Adipocyte (in vitro differentiated cells): ENCODE results near the gene GOLGA8A.
"Not testable (repeated sequence)": the region's sequence is repeated elsewhere in the genome, so short reads cannot be mapped to it uniquely, and the experiment has no call there.

ENCODE experiments used
- DNase-seq: peaks from one replicate; pipeline ENCODE4 v3.0.0-alpha.2; 2015; ENCODE audit warnings: low read depth
- H3K27me3 ChIP-seq: replicated peaks from 2 replicates; pipeline ENCODE4 v1.7.0; 2013; ENCODE audit warnings: mild to moderate bottlenecking, low read length, moderate library complexity; ENCODE audit not compliant: control insufficient read depth, insufficient read depth
- H3K36me3 ChIP-seq: 2 replicates; pipeline ENCODE4 v1.7.0; 2013; ENCODE audit warnings: low read length, mild to moderate bottlenecking, moderate library complexity; ENCODE audit not compliant: control insufficient read depth, insufficient read depth, severe bottlenecking
- H3K4me1 ChIP-seq: 2 replicates; pipeline ENCODE4 v1.7.0; 2013; ENCODE audit warnings: mild to moderate bottlenecking, low read length, moderate library complexity; ENCODE audit not compliant: control insufficient read depth, insufficient read depth
- H3K4me3 ChIP-seq: 2 replicates; pipeline ENCODE4 v1.7.0; 2013; ENCODE audit warnings: mild to moderate bottlenecking, low read length, moderate library complexity
- H3K9ac ChIP-seq: 2 replicates; pipeline ENCODE4 v1.7.0; 2013; ENCODE audit warnings: mild to moderate bottlenecking, low read length, moderate library complexity
- H3K9me3 ChIP-seq: 2 replicates; pipeline ENCODE4 v1.7.0; 2013; ENCODE audit warnings: mild to moderate bottlenecking, low read length, moderate library complexity; ENCODE audit not compliant: control insufficient read depth

GOLGA8A gene

GRCh38 chr15:34408973-34409372 is 28.6 kb downstream of the GOLGA8A start:
- not testable (repeated sequence) for H3K27me3 ChIP-seq, H3K9me3 ChIP-seq, H3K9ac ChIP-seq, H3K4me1 ChIP-seq, H3K36me3 ChIP-seq, H3K4me3 ChIP-seq, DNase-seq

GRCh38 chr15:34403899-34404298 is 33.7 kb downstream of the GOLGA8A start:
- not testable (repeated sequence) for H3K4me1 ChIP-seq, H3K27me3 ChIP-seq, H3K9ac ChIP-seq, H3K4me3 ChIP-seq, DNase-seq, H3K9me3 ChIP-seq, H3K36me3 ChIP-seq

GRCh38 chr15:34403160-34403598 is 34.4 kb downstream of the GOLGA8A start:
- not testable (repeated sequence) for H3K36me3 ChIP-seq

GRCh38 chr15:34397637-34398259 is 39.9 kb downstream of the GOLGA8A start:
- not testable (repeated sequence) for DNase-seq, H3K4me3 ChIP-seq, H3K36me3 ChIP-seq, H3K27me3 ChIP-seq, H3K4me1 ChIP-seq, H3K9me3 ChIP-seq, H3K9ac ChIP-seq

More at GRCh38 chr15:34403160-34403598, 34.4 kb downstream of the GOLGA8A start:
- H3K4me1 ChIP-seq, H3K4me3 ChIP-seq, H3K9me3 ChIP-seq, H3K27me3 ChIP-seq, H3K9ac ChIP-seq, DNase-seq: not testable (repeated sequence)

GRCh38 chr15:34392981-34393380 is 44.6 kb downstream of the GOLGA8A start:
- not testable (repeated sequence) for H3K27me3 ChIP-seq, H3K36me3 ChIP-seq, H3K4me3 ChIP-seq, H3K4me1 ChIP-seq, DNase-seq, H3K9ac ChIP-seq, H3K9me3 ChIP-seq

- H3K27me3 ChIP-seq, H3K4me1 ChIP-seq, H3K9me3 ChIP-seq, H3K36me3 ChIP-seq, DNase-seq, H3K9ac ChIP-seq, H3K4me3 ChIP-seq: not testable (repeated sequence)
Measured at GRCh38 chr15:34389594-34390086, 48.0 kb downstream of the GOLGA8A start.
